H9 (cell line): Measurements from ENCODE around the gene DCTN3. TPM values are rescaled to one million over a fixed set of nuclear protein-coding genes. Genes with fewer than 3 reads are reported as not detected.
"Not testable (repeated sequence)": the region's sequence is repeated elsewhere in the genome, so short reads cannot be mapped to it uniquely, and the experiment has no call there.

Source experiments
- DNase-seq: peaks from one replicate; pipeline ENCODE4 v3.0.0-alpha.2; 2017
- H2AFZ ChIP-seq: one replicate; pipeline ENCODE4 v1.6.1; 2013; ENCODE audit warnings: mild to moderate bottlenecking, low read length, control low read depth, moderate library complexity
- H2AK5ac ChIP-seq: 2 replicates; pipeline ENCODE4 v1.6.1; 2013; ENCODE audit warnings: low read length, control low read depth, mixed read lengths; ENCODE audit not compliant: insufficient read length
- H2BK120ac ChIP-seq: one replicate; pipeline ENCODE4 v1.6.1; 2013; ENCODE audit warnings: low read depth, mild to moderate bottlenecking, low read length, control low read depth, inconsistent platforms; ENCODE audit not compliant: poor library complexity, severe bottlenecking
- H2BK12ac ChIP-seq: 2 replicates; pipeline ENCODE4 v1.6.1; 2013; ENCODE audit warnings: low read length, control low read depth, mixed read lengths, low read depth; ENCODE audit not compliant: insufficient read length
- H2BK15ac ChIP-seq: 2 replicates; pipeline ENCODE4 v1.6.1; 2013; ENCODE audit warnings: low read depth, low read length, control low read depth
- H2BK20ac ChIP-seq: one replicate; pipeline ENCODE4 v1.6.1; 2013; ENCODE audit warnings: low read depth, mild to moderate bottlenecking, low read length, control low read depth, inconsistent platforms; ENCODE audit not compliant: poor library complexity, severe bottlenecking
- H2BK5ac ChIP-seq: 2 replicates; pipeline ENCODE4 v1.6.1; 2013; ENCODE audit warnings: low read length, control low read depth, mixed read lengths; ENCODE audit not compliant: insufficient read length
- H3K14ac ChIP-seq: 2 replicates; pipeline ENCODE4 v1.6.1; 2013; ENCODE audit warnings: low read length, control low read depth; ENCODE audit not compliant: insufficient read depth
- H3K18ac ChIP-seq: 2 replicates; pipeline ENCODE4 v1.6.1; 2013; ENCODE audit warnings: low read depth, mild to moderate bottlenecking, mixed read lengths, low read length, control low read depth; ENCODE audit not compliant: insufficient read length
- H3K23ac ChIP-seq: 2 replicates; pipeline ENCODE4 v1.6.1; 2013; ENCODE audit warnings: low read length, control low read depth, mixed read lengths, low read depth; ENCODE audit not compliant: insufficient read length
- H3K23me2 ChIP-seq: 2 replicates; pipeline ENCODE4 v1.6.1; 2013; ENCODE audit warnings: low read depth, mild to moderate bottlenecking, mixed read lengths, low read length, control low read depth; ENCODE audit not compliant: insufficient read length, poor library complexity, severe bottlenecking
- H3K27ac ChIP-seq: 2 replicates; pipeline ENCODE4 v1.5.1; 2013; ENCODE audit warnings: low read length, control low read depth, mixed read lengths, low read depth; ENCODE audit not compliant: insufficient read length
- H3K27me3 ChIP-seq: 2 replicates; pipeline ENCODE4 v1.6.1; 2013; ENCODE audit warnings: low read length, control low read depth, inconsistent platforms; ENCODE audit not compliant: insufficient read depth
- H3K4ac ChIP-seq: 2 replicates; pipeline ENCODE4 v1.6.1; 2013; ENCODE audit warnings: low read depth, mild to moderate bottlenecking, control low read depth, inconsistent platforms, low read length, moderate library complexity
- H3K4me1 ChIP-seq: 2 replicates; pipeline ENCODE4 v1.6.1; 2013; ENCODE audit warnings: low read length, control low read depth, inconsistent platforms; ENCODE audit not compliant: insufficient read depth
- H3K4me2 ChIP-seq: 2 replicates; pipeline ENCODE4 v1.6.1; 2013; ENCODE audit warnings: low read length, control low read depth, mixed read lengths; ENCODE audit not compliant: insufficient read length, insufficient read depth
- H3K56ac ChIP-seq: 2 replicates; pipeline ENCODE4 v1.6.1; 2013; ENCODE audit warnings: low read depth, mild to moderate bottlenecking, mixed read lengths, low read length, control low read depth; ENCODE audit not compliant: insufficient read length
- H3K79me1 ChIP-seq: 2 replicates; pipeline ENCODE4 v1.6.1; 2013; ENCODE audit warnings: low read depth, mild to moderate bottlenecking, moderate library complexity, low read length, control low read depth, inconsistent platforms; ENCODE audit not compliant: insufficient read depth, poor library complexity, severe bottlenecking
- H3K79me2 ChIP-seq: 2 replicates; pipeline ENCODE4 v1.6.1; 2013; ENCODE audit warnings: low read length, control low read depth, inconsistent platforms; ENCODE audit not compliant: insufficient read depth
- H3K9ac ChIP-seq: 2 replicates; pipeline ENCODE4 v1.6.1; 2013; ENCODE audit warnings: low read length, control low read depth, mixed read lengths; ENCODE audit not compliant: insufficient read length; ENCODE audit errors: extremely low read depth
- H3K9me3 ChIP-seq: one replicate; pipeline ENCODE4 v1.6.1; 2013; ENCODE audit warnings: low read depth, low read length, inconsistent platforms; ENCODE audit not compliant: control insufficient read depth
- H3T11ph ChIP-seq: one replicate; pipeline ENCODE4 v1.6.1; 2013; ENCODE audit warnings: mild to moderate bottlenecking, low read length, control low read depth, inconsistent platforms
- H4K20me1 ChIP-seq: one replicate; pipeline ENCODE4 v1.6.1; 2013; ENCODE audit not compliant: control insufficient read depth, insufficient read length, insufficient read depth
- H4K5ac ChIP-seq: 2 replicates; pipeline ENCODE4 v1.6.1; 2013; ENCODE audit warnings: low read depth, mild to moderate bottlenecking, mixed read lengths, low read length, control low read depth; ENCODE audit not compliant: insufficient read length
- H4K8ac ChIP-seq: replicated peaks from 2 replicates; pipeline ENCODE4 v1.6.1; 2013; ENCODE audit warnings: low read length, control low read depth, mixed read lengths, low read depth; ENCODE audit not compliant: insufficient read length
- H4K91ac ChIP-seq: 2 replicates; pipeline ENCODE4 v1.6.1; 2013; ENCODE audit warnings: low read depth, mild to moderate bottlenecking, moderate library complexity, mixed read lengths, low read length, control low read depth; ENCODE audit not compliant: insufficient read length
- H3K27ac Mint-ChIP-seq, 3 experiments: 2 replicates in 2 of 3; 3 replicates in 1 of 3; pipeline ENCODE4 v1.8.0; 2020 to 2021; ENCODE audit warnings: mixed read lengths in 3 of 3, mild to moderate bottlenecking in 1 of 3, moderate library complexity in 1 of 3
- H3K27me3 Mint-ChIP-seq: 2 replicates; pipeline ENCODE4 v1.8.0; 2021; ENCODE audit warnings: low read depth, mild to moderate bottlenecking, moderate library complexity, mixed read lengths
- H3K36me3 Mint-ChIP-seq, 3 experiments: 2 replicates in 2 of 3; 3 replicates in 1 of 3; pipeline ENCODE4 v1.8.0; 2020 to 2021; ENCODE audit warnings: low read depth in 3 of 3, mixed read lengths in 3 of 3; ENCODE audit not compliant: insufficient read depth in 1 of 3
- H3K4me1 Mint-ChIP-seq, 2 experiments: 2 replicates each; pipeline ENCODE4 v1.8.0; 2020; ENCODE audit warnings: mixed read lengths in 2 of 2
- H3K4me3 Mint-ChIP-seq, 2 experiments: 2 replicates in 1 of 2; 3 replicates in 1 of 2; pipeline ENCODE4 v1.8.0; 2020 to 2021; ENCODE audit warnings: mild to moderate bottlenecking in 2 of 2, mixed read lengths in 2 of 2, moderate library complexity in 1 of 2
- H3K9me3 Mint-ChIP-seq, 2 experiments: 2 replicates in 1 of 2; 3 replicates in 1 of 2; pipeline ENCODE4 v1.8.0; 2020; ENCODE audit warnings: mild to moderate bottlenecking in 2 of 2, mixed read lengths in 2 of 2, moderate library complexity in 1 of 2
- WGBS: extraction: QIAGEN DNeasy Blood & Tissue Kit; methylation state at CpG from one replicate; pipeline ENCODE4 v1.1.7; 2013; ENCODE audit warnings: missing lambda C conversion rate, low lambda C conversion rate, mixed read lengths; ENCODE audit not compliant: insufficient read length; ENCODE audit errors: extremely low coverage; 5-methylcytosine and 5-hydroxymethylcytosine counted together
- total RNA-seq: library from RNA; stranded (reverse); gene quantifications from 2 replicates; pipeline ENCODE4 v1.2.1, GENCODE V29; 2021
- TF ChIP-seq, protein P1 (sequence below): fragments of 200-600 bp; sonication (generic); conservative IDR thresholded peaks from 3 replicates; pipeline ENCODE4 v1.8.0; 2021; ENCODE audit warnings: antibody characterized with exemption, mild to moderate bottlenecking

Gene DCTN3
- total RNA-seq, 1 experiment from 2014 or later, result 40.0 TPM

DNA sequence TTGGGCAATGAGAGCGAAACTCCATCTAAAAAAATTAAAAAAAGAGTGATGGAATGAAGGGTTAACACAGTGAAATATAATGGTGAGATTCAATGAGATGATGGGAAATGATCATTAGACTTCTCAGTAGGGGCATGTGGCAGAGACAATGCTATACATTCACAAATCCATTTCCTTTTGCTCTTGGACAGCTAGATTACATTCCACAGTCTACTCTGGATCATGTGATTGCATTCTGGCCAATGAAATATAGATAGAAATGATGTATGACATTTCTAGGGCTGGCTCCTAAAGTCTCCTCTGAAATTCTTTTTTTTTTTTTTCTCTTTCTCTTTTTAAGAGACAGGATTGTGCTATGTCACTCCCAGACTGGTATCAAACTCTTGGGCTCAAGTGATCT lies 22.4 kb upstream of the DCTN3 start:
- H3K4ac ChIP-seq, result no peak overlapping the region
- no peak overlapping the region for H2BK5ac ChIP-seq
- H3K23me2 ChIP-seq, result peaks cover 13% of the 10 kb centered on the region
- peaks cover 2% of the 10 kb centered on the region; the same call in 1 of the 2 replicates for H3K79me2 ChIP-seq
- H4K91ac ChIP-seq, result no peak overlapping the region
- no peak overlapping the region for H2BK12ac ChIP-seq
- Mint-ChIP-seq H3K27ac (no peak overlapping the region), H3K9me3 (no peaks in the 10 kb centered on the region), H3K4me3 (no peak overlapping the region), H3K27me3 (no peaks in the 10 kb centered on the region; the same call in 1 of the 2 replicates), H3K36me3 (peaks cover 1 to 5% (median 3%) of the 10 kb centered on the region in 3 experiments; a peak in 4 of 7 replicates), H3K4me1 (peaks cover 31 to 40% of the 10 kb centered on the region in 2 experiments)
- H3K23ac ChIP-seq, result no peak overlapping the region
- no peak for DNase-seq
- H3K18ac ChIP-seq, result no peak overlapping the region
- H2BK15ac ChIP-seq, result no peak overlapping the region
- peaks cover 13% of the 10 kb centered on the region; the same call in 1 of the 2 replicates for H3K4me1 ChIP-seq
- H3K79me1 ChIP-seq, result no peaks in the 10 kb centered on the region
- no peak overlapping the region for H2BK120ac ChIP-seq
- no peak overlapping the region for H2AK5ac ChIP-seq
- no peak overlapping the region for H3K4me2 ChIP-seq
- H4K20me1 ChIP-seq, result no peaks in the 10 kb centered on the region
- H3T11ph ChIP-seq, result no peak overlapping the region
- no peak overlapping the region for H3K14ac ChIP-seq
- no peaks in the 10 kb centered on the region for H3K27me3 ChIP-seq
- no peak overlapping the region for H3K56ac ChIP-seq
- TF ChIP-seq, protein P1, sequence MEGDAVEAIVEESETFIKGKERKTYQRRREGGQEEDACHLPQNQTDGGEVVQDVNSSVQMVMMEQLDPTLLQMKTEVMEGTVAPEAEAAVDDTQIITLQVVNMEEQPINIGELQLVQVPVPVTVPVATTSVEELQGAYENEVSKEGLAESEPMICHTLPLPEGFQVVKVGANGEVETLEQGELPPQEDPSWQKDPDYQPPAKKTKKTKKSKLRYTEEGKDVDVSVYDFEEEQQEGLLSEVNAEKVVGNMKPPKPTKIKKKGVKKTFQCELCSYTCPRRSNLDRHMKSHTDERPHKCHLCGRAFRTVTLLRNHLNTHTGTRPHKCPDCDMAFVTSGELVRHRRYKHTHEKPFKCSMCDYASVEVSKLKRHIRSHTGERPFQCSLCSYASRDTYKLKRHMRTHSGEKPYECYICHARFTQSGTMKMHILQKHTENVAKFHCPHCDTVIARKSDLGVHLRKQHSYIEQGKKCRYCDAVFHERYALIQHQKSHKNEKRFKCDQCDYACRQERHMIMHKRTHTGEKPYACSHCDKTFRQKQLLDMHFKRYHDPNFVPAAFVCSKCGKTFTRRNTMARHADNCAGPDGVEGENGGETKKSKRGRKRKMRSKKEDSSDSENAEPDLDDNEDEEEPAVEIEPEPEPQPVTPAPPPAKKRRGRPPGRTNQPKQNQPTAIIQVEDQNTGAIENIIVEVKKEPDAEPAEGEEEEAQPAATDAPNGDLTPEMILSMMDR, result no peak
- no peak overlapping the region for H2BK20ac ChIP-seq
- WGBS, result no CpG with 5 or more reads among the region's 1 CpG
- no peak overlapping the region for H3K9ac ChIP-seq
- no peak overlapping the region for H3K27ac ChIP-seq
- no peak overlapping the region for H4K8ac ChIP-seq
- no peak overlapping the region for H4K5ac ChIP-seq
- H3K9me3 ChIP-seq, result no peaks in the 10 kb centered on the region
- no peak overlapping the region for H2AFZ ChIP-seq

DNA sequence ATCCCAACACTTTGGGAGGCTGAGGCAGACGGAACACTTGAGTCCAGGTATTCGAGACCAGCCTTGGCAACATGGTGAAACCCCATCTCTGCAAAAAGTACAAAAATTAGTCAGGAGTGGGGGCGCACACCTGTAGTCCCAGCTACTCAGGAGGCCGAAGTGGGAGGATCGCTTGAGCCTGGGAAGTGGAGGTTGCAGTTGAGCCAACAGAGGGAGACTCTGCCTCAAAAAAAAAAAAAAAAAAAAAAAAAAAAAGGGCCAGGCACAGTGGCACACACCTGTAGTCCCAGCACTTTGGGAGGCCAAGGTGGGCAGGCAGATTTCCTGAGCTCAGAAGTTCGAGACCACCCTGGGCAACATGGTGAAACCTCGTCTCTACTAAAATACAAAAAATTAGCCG lies 19.0 kb upstream of the DCTN3 start:
- H3K4me3 Mint-ChIP-seq, H3K4ac ChIP-seq, H3K79me2 ChIP-seq, H4K8ac ChIP-seq, H4K91ac ChIP-seq, H2BK120ac ChIP-seq, H3K23ac ChIP-seq, H3K27me3 Mint-ChIP-seq, H3K4me2 ChIP-seq, H2AK5ac ChIP-seq, H3T11ph ChIP-seq, H4K5ac ChIP-seq, H3K79me1 ChIP-seq, H2BK20ac ChIP-seq, H3K9me3 Mint-ChIP-seq, H3K27me3 ChIP-seq, H3K9me3 ChIP-seq, DNase-seq, H4K20me1 ChIP-seq, H2BK12ac ChIP-seq, H3K56ac ChIP-seq, H3K14ac ChIP-seq, H2BK15ac ChIP-seq, H3K4me1 ChIP-seq, H3K27ac ChIP-seq, H3K18ac ChIP-seq, H2AFZ ChIP-seq, H3K9ac ChIP-seq, H2BK5ac ChIP-seq, H3K27ac Mint-ChIP-seq: not testable (repeated sequence)
- WGBS, result no CpG with 5 or more reads among the region's 8 CpGs
- Mint-ChIP-seq H3K36me3 (peaks cover 2 to 15% (median 10%) of the 10 kb centered on the region in 3 experiments; a peak in 6 of 7 replicates), H3K4me1 (peaks cover 18 to 25% of the 10 kb centered on the region in 2 experiments)
- peaks cover 11% of the 10 kb centered on the region for H3K23me2 ChIP-seq
